GM18507 (cell line): ENCODE results near the gene MAN1A2.

Source experiments
- DNase-seq: peaks from one replicate; pipeline ENCODE4 v3.0.0; 2011; ENCODE audit warnings: low read depth; ENCODE audit not compliant: insufficient read length; ENCODE audit errors: extremely low spot score
- FAIRE-seq: peaks from 2 replicates; lab custom pipeline; 2011; peaks lifted over from hg19 to GRCh38; lab: Jason Lieb, UNC

MAN1A2 gene

GRCh38 chr1:117565745-117566455 lies 198.7 kb downstream of the MAN1A2 start:
- FAIRE-seq = no peak
- no peak for DNase-seq

- FAIRE-seq = no peak
- no peak for DNase-seq
Measured at GRCh38 chr1:117566556-117566955, 199.3 kb downstream of the MAN1A2 start.

GRCh38 chr1:117567435-117567834 lies 200.2 kb downstream of the MAN1A2 start:
- FAIRE-seq (no peak), DNase-seq (no peak)

- DNase-seq (no peak), FAIRE-seq (no peak)
Measured at GRCh38 chr1:117567976-117568375, 200.7 kb downstream of the MAN1A2 start.

GRCh38 chr1:117568999-117569398 lies 201.8 kb downstream of the MAN1A2 start:
- DNase-seq (no peak), FAIRE-seq (no peak)

GRCh38 chr1:117569856-117570255 lies 202.6 kb downstream of the MAN1A2 start:
- DNase-seq (no peak), FAIRE-seq (no peak)

GRCh38 chr1:117570988-117571409 lies 203.8 kb downstream of the MAN1A2 start:
- no peak for FAIRE-seq
- no peak for DNase-seq

- no peak for FAIRE-seq
- no peak for DNase-seq
Measured at GRCh38 chr1:117571496-117571895, 204.2 kb downstream of the MAN1A2 start.

- no peak for DNase-seq
- no peak for FAIRE-seq
Measured at GRCh38 chr1:117572546-117572945, 205.3 kb downstream of the MAN1A2 start.

GRCh38 chr1:117573386-117574023 lies 206.3 kb downstream of the MAN1A2 start:
- no peak for DNase-seq
- no peak for FAIRE-seq

GRCh38 chr1:117574161-117574835 lies 207.0 kb downstream of the MAN1A2 start:
- FAIRE-seq = no peak
- DNase-seq = no peak

GRCh38 chr1:117575586-117576225 lies 208.5 kb downstream of the MAN1A2 start:
- FAIRE-seq (no peak), DNase-seq (no peak)

- no peak for DNase-seq
- no peak for FAIRE-seq
Measured at GRCh38 chr1:117576236-117576635, 209.0 kb downstream of the MAN1A2 start.

GRCh38 chr1:117577191-117577885 lies 210.1 kb downstream of the MAN1A2 start:
- FAIRE-seq (no peak), DNase-seq (no peak)

- DNase-seq = no peak
- FAIRE-seq = no peak
Measured at GRCh38 chr1:117578466-117578865, 211.2 kb downstream of the MAN1A2 start.
